NOMO-1 (cell line): ENCODE data around the gene C1orf53.
"Not testable (repeated sequence)": the region's sequence is repeated elsewhere in the genome, so short reads cannot be mapped to it uniquely, and the experiment has no call there.

ENCODE experiments used
- DNase-seq, 2 experiments: peaks; one replicate each; lab custom pipeline; 2025; ENCODE audit not compliant: unreplicated experiment in 2 of 2; lab: John Stamatoyannopoulos, UW

Gene C1orf53

GRCh38 chr1:197902454-197903195 is at the start of gene C1orf53:
C1orf53 (plus strand) TSS chr1:197902630; CDS start chr1:197902650, 20 bp downstream.
- peak; percentile 70 to 78 for DNase-seq

- not testable (repeated sequence) for DNase-seq
Observed at GRCh38 chr1:197855751-197856150, 46.7 kb upstream of the C1orf53 start.

DNA sequence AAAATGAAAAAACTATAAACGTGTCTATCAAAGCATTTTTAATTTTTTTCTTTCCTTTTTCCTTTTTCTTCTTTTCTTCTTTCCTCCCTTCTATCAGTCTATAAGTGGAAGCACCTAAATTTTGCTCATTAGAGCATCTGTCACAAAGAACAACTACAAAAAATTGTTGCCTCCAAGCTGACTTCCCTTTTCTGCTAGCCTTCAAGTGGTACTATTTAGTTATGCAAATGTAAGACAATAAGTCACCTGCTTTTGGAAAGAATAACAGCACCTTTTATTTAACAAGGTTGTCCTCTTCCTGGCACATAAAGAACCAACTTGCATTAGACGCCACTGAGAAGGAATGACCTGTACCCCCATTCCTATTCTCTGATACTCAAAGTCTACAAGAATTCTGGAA is 45.0 kb upstream of the C1orf53 start:
- DNase-seq, result no peak

DNA sequence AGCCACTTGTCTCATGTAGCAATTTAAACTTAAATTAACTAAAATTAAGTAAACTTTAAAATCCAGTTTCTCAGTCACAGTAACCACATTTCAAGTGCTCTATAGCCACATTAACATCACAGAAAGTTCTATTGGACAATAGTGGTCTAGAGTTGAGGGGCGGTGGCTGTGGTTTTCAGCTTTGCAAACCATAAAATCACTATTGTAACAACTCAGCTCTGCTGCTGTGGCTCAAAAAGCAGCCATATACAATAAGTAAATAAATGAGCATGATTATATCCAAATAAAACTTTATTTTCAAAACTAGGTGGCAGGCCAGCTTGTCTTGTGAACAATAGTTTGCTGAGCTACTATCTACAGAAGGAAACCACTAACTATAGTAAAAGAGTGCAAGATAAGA is 43.4 kb upstream of the C1orf53 start:
- DNase-seq, result no peak

DNA sequence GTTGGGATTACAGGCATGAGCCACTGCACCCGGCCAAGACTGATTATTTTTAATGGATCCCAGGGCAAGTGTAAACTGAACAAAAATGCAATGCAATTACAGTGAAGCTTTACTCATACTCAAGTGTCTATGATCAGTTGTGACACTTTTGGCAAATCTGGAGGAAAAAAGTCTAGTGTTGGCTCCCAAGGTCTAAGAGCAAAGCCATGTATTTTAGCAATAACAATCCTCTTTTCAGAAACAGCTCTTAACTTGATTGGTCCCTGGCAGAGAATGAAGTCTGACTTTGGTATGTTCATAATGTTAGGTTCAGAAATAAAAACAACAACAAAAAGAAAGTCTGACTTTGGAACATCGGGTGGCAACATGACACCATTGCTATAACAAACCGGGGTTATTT is 40.2 kb upstream of the C1orf53 start:
- no peak for DNase-seq

GRCh38 chr1:197862671-197863070 is 39.8 kb upstream of the C1orf53 start:
- DNase-seq, result no peak

GRCh38 chr1:197865809-197866208 is 36.6 kb upstream of the C1orf53 start:
- no peak for DNase-seq

DNA sequence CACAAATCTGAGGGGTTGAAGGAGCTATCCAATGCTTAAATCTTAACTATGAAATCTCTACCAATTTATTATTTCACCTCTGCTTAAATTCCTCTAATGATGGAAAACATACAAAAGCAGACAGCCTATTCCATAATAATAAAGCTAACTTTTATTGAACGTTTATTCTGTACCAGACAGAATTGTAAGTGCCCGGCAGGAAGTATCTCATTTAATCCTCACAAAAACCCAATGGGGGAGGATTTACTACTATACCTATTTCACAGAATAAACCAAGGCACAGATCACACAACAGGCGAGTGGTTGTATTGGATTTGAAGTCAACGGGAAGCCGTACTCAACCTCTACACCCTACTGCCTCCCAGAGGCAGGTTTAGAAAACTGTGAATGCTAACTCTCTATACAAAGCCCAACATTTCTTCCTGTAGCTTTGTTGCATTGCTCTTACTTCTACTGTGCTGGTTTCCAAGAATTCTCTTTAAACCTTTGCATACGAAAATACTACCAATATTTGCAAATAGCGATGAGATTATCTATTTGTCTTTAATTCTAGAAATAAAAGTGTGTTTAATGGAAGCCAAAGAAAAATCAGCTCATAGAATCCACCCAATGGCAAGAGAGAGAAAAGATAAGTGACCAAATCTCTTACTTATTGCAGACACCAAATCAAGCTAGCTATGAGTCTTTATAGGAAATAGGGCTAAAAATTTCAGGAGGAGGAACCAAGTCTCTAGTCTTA is 33.5 kb upstream of the C1orf53 start:
- peak; percentile 26 to 74 for DNase-seq

DNA sequence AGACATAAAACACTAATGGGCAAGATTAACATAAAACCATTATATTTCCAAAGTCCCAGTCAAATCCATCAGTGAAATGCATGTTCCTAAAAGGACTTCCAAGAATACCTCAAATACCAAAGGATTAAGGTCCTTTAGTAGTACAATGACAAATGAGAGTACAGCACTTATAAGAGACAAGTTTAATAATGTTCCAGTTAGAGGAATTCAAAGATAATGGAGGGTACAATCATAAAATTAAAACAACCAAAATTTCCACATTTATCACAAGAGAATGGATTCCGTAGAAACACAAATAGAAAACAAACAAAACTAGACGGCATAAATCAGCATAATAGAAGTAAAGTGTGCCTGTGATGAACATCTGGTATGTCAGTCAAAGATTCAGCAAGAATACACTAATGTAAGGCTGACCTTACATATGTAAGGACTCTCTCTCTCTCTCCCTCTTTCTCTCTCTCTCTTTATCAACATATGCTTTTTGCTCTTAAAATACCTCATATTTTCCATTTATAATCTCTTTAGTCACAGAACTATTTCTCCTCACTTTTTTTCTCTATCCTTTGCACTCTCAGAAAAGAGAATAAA is 32.8 kb upstream of the C1orf53 start:
- no peak for DNase-seq

- no peak for DNase-seq
Observed at GRCh38 chr1:197876894-197877293, 25.5 kb upstream of the C1orf53 start.

GRCh38 chr1:197880385-197880784 is 22.0 kb upstream of the C1orf53 start:
- peak in 1 of 2 experiments; percentile 16 for DNase-seq

- not testable (repeated sequence) for DNase-seq
Observed at GRCh38 chr1:197882241-197882640, 20.2 kb upstream of the C1orf53 start.

GRCh38 chr1:197884173-197884572 is 18.3 kb upstream of the C1orf53 start:
- DNase-seq, result no peak

DNA sequence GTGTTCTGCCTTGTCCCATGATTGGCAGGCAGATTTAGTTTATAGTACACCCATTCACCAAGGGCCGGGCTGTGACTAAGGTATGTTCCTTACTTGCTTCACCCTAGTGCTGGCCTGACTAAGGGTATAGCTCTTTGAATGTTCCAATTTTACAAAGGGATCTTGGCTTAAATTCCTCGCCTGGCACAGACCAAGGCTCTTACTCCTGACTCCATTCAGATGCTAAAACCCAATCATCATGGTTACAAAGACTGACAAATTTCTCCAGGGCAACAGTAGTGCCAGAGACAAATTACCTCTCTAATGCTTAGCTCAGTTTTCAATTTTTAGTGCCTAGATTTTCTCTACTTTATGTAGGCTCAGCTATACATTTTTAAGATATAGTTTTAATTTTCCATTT is 11.5 kb upstream of the C1orf53 start:
- DNase-seq, result no peak

- no peak for DNase-seq
Observed at GRCh38 chr1:197892684-197893083, 9.7 kb upstream of the C1orf53 start.

DNA sequence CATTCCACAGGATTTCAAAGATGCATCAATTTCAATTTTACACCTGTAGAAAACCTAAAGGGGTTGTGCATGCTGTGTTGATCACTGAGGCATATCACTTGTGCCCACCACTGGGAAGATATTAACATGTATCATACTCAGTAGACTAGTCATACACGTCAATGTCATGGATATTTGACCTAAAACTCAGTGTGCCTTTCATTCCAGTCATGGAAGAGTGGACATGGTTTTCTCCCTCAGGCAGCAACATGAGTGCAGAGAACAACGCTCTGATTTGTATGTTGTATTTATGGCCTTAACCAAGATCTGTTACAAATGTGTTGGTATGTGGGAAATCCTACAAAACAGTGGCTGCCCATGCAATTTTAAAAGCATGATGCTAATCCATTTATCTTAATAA is 6.1 kb upstream of the C1orf53 start:
- no peak for DNase-seq

- DNase-seq, result no peak
Observed at GRCh38 chr1:197899037-197899436, 3.4 kb upstream of the C1orf53 start.

- no peak for DNase-seq
Observed at GRCh38 chr1:197902131-197902453, 338 bp upstream of the C1orf53 start.

DNA sequence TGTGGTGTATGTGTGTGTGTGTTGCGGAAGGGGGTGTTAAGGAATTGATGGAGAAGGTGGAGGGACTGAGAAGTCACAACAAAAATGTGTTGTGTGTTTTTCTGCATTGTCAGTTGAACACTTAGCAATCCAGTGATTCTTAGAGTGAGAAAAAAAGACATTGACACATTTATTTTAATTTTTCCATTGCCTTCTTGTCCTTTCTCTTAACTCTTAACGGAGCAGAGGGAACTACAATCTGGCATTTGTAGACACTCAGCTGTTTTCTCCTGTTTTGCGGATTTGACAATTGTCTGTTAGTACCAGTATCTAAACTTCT is 725 bp downstream of the C1orf53 start:
- DNase-seq, result no peak

DNA sequence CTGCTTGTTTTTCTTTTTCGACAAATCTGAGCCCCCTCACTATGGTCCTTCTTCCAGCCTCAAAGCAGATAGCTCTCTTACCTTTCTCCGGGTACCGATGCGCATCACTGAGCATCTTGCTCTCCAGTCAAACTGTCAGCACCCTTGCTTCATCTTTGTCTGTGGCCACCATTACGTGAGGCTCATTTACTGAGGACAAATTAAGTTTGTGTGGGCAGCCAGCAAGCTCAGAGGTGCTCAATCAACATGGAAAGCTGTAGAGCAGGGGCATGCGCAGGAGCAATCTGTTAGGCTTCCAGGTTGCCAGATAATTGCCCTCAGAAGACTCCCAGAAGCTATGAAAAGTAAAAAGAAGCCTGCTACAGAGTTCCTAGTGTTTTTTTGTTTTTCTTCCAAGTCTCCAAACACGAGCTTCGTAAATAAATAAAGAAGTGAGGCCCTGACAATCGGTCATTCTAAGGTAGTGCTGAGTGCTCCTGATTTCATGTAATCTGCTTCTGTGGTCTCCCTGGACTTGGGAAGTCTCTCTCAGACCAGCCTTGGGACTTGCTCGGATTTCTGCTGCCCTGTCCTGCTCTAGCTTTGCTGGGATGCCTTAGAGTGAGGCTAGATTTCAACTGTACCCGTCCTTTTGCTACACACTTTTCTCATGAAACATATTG is 1.8 kb downstream of the C1orf53 start:
- DNase-seq, result no peak

GRCh38 chr1:197905699-197906351 is 3.4 kb downstream of the C1orf53 start:
- DNase-seq, result no peak
